ENCODE results near the gene TMEM151B.
"Not testable (repeated sequence)": the region's sequence is repeated elsewhere in the genome, so short reads cannot be mapped to it uniquely, and the experiment has no call there.

The TMEM151B gene

GRCh38 chr6:44332585-44332984, 62.3 kb downstream of the TMEM151B start:
- DNase-seq (ENCODE audit: low read depth in 2 of 3, low spot score in 2 of 3): no peak

DNA sequence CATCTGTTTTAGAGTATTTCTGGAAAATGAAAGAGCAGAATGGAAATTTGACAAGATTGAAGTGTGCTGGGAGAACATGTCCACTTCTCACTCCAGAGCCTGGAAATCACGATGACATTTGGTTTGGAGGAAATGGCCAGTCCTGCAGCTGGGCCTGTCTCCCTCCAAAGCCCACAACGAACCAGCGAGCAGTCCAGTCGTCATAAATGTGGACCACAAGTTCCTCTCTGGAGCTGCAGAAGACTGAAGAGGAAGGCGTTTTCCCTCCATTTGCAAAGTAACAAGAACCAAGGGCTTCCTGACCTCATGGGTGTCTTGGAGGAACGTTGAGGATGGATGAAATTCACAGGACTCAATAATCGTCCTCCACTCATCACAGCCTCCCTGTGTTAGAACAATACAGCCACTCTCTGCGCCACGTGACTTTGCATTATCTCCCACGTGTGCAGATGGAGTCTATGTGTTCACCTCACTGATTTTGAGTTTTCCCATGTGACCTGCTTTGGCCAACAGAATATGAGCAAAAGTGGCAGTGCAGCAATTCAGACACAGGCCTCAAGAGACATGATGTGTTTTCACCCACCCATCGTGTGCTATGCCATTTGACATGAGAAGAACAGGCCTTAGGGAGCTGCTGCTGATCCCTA, 63.1 kb downstream of the TMEM151B start:
- no peak for DNase-seq (ENCODE audit: low read depth in 2 of 3, low spot score in 2 of 3)

GRCh38 chr6:44333942-44334341, 63.7 kb downstream of the TMEM151B start:
- no peak for DNase-seq (ENCODE audit: low read depth in 2 of 3, low spot score in 2 of 3)

DNA sequence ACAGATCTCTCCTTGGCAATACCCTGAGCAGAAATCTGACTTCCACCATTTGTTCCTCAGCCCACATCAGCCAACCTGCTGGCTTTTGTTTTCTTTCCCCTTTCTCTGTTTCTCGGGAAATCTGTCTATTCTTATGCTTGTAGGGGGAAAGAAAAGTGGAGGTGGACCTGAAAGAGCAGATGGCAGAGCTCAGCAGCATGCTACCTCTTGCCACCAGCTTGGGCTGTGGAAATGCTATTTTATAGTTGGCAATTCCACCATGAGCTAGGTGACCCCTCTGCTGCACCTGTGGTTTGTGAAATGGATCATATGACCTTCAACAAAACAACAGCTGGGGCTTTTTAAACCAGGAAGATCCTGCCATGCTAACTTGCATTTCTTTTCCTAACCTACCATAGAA, 65.4 kb downstream of the TMEM151B start:
- DNase-seq (ENCODE audit: low read depth in 2 of 3, low spot score in 2 of 3): no peak

- DNase-seq (ENCODE audit: low read depth in 2 of 3, low spot score in 2 of 3): peak in 2 of 3 experiments; percentile 25 to 47
These were observed 68.2 kb downstream of the TMEM151B start for GRCh38 chr6:44338228-44339122.

GRCh38 chr6:44339301-44339700, 69.1 kb downstream of the TMEM151B start:
- no peak for DNase-seq (ENCODE audit: low read depth in 2 of 3, low spot score in 2 of 3)

- DNase-seq (ENCODE audit: low read depth in 2 of 3, low spot score in 2 of 3): no peak
These were observed 69.7 kb downstream of the TMEM151B start for GRCh38 chr6:44339763-44340625.

- DNase-seq (ENCODE audit: low read depth in 2 of 3, low spot score in 2 of 3): no peak
These were observed 71.0 kb downstream of the TMEM151B start for GRCh38 chr6:44341095-44341890.

DNA sequence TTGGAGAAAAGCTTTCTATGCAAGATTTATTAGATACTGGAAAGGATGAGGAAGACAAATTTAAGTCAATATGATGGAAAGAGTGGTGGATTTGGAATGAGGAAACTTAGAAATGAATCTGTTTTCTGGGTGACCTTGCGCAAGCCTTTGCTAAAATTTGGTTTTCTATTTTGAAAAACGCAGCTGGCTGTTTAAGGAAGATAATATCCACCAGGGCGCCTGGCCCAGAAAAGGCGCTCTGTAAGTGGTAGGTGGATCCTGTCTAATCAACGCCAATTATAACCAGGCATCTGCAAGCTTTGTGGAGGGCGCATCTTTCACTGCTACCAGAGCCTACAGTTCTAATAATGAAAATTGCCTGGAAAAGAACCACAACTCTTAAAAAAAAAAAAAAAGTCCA, 71.8 kb downstream of the TMEM151B start:
- DNase-seq (ENCODE audit: low read depth in 2 of 3, low spot score in 2 of 3): no peak

- no peak for DNase-seq (ENCODE audit: low read depth in 2 of 3, low spot score in 2 of 3)
These were observed 72.2 kb downstream of the TMEM151B start, which contains the start of gene SPATS1 for GRCh38 chr6:44342489-44342888. SPATS1 (plus strand) TSS chr6:44342650; CDS start chr6:44343096, 446 bp downstream.

GRCh38 chr6:44346818-44347217, 76.6 kb downstream of the TMEM151B start:
- DNase-seq (ENCODE audit: low read depth in 2 of 3, low spot score in 2 of 3): not testable (repeated sequence)

- DNase-seq (ENCODE audit: low read depth in 2 of 3, low spot score in 2 of 3): no peak
These were observed 79.8 kb downstream of the TMEM151B start for GRCh38 chr6:44349904-44350649.

GRCh38 chr6:44350650-44350994, 80.4 kb downstream of the TMEM151B start:
- not testable (repeated sequence) for DNase-seq (ENCODE audit: low read depth in 2 of 3, low spot score in 2 of 3)

DNA sequence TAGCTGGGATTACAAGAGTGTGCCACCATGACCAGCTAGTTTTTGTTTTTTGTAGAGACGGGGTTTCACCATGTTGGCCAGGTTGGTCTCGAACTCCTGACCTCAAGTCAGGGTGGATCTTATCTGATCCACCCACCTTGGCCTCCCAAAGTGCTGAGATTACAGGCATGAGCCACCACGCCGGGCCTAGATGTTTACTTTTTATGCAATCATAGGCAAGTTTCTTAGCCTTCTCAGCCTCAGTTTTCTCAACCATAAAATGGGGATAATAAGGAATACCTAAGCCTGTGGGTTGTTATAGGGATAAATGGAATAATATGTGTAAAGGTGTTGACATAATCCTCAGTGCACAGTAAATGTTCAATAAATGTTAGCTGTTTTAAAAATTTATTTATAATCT, 82.0 kb downstream of the TMEM151B start:
- no peak for DNase-seq (ENCODE audit: low read depth in 2 of 3, low spot score in 2 of 3)

GRCh38 chr6:44353336-44353735, 83.1 kb downstream of the TMEM151B start:
- no peak for DNase-seq (ENCODE audit: low read depth in 2 of 3, low spot score in 2 of 3)

GRCh38 chr6:44355640-44356039, 85.4 kb downstream of the TMEM151B start:
- DNase-seq (ENCODE audit: low read depth in 2 of 3, low spot score in 2 of 3): no peak

GRCh38 chr6:44356487-44356886, 86.2 kb downstream of the TMEM151B start:
- DNase-seq (ENCODE audit: low read depth in 2 of 3, low spot score in 2 of 3): no peak

Data from activated CD8-positive, alpha-beta memory T cell treated with anti-CD3 and anti-CD28 coated beads for 48 hours (primary cell).